Renal pelvis (tissue), 4 donors: Measurements from ENCODE around the gene HSD17B3. TPM values are rescaled to one million over a fixed set of nuclear protein-coding genes. Genes with fewer than 3 reads are reported as not detected.
"Not testable (repeated sequence)": the region's sequence is repeated elsewhere in the genome, so short reads cannot be mapped to it uniquely, and the experiment has no call there.

Source experiments
- DNase-seq: peaks from one replicate; pipeline ENCODE4 v3.0.0-alpha.2; 2013
- polyA plus RNA-seq, 3 donors: library from polyadenylated mRNA; unstranded; fragments of 120-200 nt; gene quantifications; one replicate each; pipeline ENCODE4 v1.2.1, GENCODE V29; 2013; ENCODE audit not compliant: insufficient read length in 3 of 3

Gene HSD17B3
- polyA plus RNA-seq, 3 donors = 0.31 to 1.5 (median 0.70) TPM

DNA sequence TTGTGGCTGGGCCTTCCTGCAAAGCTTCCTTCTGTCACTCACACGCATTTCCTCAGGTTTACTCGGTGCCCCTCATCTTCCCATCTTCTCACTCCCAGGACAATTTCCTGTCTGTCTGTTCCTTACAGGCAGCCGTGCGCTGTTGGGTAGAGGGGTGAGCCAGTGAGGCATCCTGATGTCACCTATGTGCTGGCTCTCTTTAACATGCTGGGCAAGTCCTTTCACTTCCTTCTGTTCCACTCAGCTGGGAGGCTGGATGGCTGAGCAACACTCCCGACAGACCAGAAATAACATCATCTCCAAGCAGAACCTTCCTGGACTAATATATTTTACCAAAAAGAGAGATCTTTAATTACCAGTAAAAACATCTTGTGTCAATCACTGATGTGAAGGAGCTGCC, 103.0 kb downstream of the HSD17B3 start:
- no peak for DNase-seq

- no peak for DNase-seq
Measured at GRCh38 chr9:96195541-96195940, 106.4 kb downstream of the HSD17B3 start.

GRCh38 chr9:96193236-96193755, 108.7 kb downstream of the HSD17B3 start:
- no peak for DNase-seq

- no peak for DNase-seq
Measured at GRCh38 chr9:96192710-96193109, 109.3 kb downstream of the HSD17B3 start.

GRCh38 chr9:96189995-96190394, 112.0 kb downstream of the HSD17B3 start:
- DNase-seq = no peak

GRCh38 chr9:96189581-96189980, 112.4 kb downstream of the HSD17B3 start:
- not testable (repeated sequence) for DNase-seq

DNA sequence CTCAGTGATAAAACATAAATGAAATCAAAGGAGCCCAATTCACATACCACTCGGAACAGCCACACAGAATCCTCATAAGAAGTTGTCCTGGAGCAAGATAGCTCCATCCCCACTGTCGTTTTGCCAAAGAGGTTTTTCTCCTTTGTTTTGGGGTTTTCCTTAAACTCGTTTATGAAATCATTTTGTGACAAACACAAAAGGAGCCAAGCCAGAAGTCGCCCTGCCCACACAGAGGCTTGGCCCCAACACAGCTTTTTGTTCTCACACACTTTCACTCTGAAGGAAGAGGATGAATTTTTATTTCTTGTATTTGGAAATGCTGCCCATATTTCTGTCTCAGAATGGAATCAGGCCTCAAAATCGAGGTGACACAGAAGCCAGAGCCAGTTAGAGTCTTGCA, 113.4 kb downstream of the HSD17B3 start:
- no peak for DNase-seq

- no peak for DNase-seq
Measured at GRCh38 chr9:96187151-96187555, 114.8 kb downstream of the HSD17B3 start.

GRCh38 chr9:96186591-96187011, 115.4 kb downstream of the HSD17B3 start:
- peak; percentile 67 for DNase-seq

DNA sequence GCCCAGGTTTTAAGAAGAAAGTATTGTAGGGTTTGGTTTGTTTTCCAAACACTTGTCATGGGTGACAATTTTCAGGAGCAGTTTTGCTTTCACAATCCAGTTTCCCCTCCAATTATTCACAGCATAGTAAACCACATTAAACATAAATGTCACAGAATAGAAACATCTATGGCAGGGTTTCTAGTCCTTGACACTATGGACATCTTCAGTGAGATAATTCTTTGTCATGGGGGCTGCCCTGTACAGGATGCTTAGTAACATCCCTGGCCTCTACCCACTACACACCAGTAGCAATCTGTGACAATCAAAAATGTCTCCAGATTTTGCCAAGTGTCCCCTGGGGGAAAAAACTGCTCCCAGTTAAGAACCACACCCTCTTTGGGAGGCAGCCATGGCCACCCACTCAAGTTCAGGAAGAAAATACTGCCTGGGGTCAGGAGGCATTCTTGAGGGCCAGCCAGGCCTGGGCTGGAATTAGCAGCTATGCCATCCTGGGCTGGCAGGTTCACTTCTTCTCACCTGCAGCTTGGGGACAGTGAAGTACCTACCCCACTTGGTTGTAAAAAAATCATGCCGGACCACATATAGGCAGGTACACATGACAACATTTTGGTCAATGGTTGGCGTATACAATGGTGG, 116.3 kb downstream of the HSD17B3 start:
- DNase-seq = no peak

Other genes with a start within 250 kb of the HSD17B3 start
- 10 to 100 TPM; 34.3 to 42.8 (median 37.2) TPM for gene SLC35D2, start 81.5 kb upstream of the HSD17B3 start, polyA plus RNA-seq
- gene ZNF367, start 116.2 kb upstream of the HSD17B3 start, polyA plus RNA-seq = 1 to 10 TPM; 7.6 to 9.2 (median 8.6) TPM
- gene HABP4, start 148.0 kb upstream of the HSD17B3 start, polyA plus RNA-seq = 10 to 100 TPM; 20.2 to 22.2 (median 20.2) TPM